Astrocyte (in vitro differentiated cells and primary cell): ENCODE data around the gene ACCSL.

Experiments used
- EZH2 ChIP-seq: IDR thresholded peaks from 2 replicates; pipeline ENCODE4 v1.6.1; 2012; ENCODE audit warnings: mild to moderate bottlenecking, low read length, inconsistent platforms; ENCODE audit not compliant: insufficient read depth
- TF ChIP-seq, protein P1 (sequence below): IDR thresholded peaks from 2 replicates; pipeline ENCODE4 v1.5.1; 2011; ENCODE audit warnings: low read depth, mild to moderate bottlenecking, inconsistent platforms, low read length, moderate library complexity; ENCODE audit not compliant: insufficient read depth

DNA sequence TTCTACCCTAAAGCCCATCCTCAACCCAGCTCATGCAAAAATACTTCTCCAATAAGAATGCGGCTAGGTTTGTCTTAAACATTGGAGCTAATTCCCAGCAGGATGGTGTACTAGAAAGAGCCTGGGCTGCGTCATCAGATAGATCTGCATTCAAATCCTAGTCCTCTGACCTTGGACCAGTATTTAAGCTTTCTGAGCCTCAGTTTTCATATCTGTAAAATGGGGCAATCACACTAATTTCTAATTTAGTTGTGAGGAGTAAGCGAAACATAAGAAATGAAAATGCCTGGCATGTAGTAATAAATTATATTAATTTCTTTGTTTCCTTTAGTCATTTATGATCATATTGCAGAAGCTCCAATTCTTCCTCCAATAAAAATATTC lies 32.2 kb upstream of the ACCSL start:
- TF ChIP-seq, protein P1, sequence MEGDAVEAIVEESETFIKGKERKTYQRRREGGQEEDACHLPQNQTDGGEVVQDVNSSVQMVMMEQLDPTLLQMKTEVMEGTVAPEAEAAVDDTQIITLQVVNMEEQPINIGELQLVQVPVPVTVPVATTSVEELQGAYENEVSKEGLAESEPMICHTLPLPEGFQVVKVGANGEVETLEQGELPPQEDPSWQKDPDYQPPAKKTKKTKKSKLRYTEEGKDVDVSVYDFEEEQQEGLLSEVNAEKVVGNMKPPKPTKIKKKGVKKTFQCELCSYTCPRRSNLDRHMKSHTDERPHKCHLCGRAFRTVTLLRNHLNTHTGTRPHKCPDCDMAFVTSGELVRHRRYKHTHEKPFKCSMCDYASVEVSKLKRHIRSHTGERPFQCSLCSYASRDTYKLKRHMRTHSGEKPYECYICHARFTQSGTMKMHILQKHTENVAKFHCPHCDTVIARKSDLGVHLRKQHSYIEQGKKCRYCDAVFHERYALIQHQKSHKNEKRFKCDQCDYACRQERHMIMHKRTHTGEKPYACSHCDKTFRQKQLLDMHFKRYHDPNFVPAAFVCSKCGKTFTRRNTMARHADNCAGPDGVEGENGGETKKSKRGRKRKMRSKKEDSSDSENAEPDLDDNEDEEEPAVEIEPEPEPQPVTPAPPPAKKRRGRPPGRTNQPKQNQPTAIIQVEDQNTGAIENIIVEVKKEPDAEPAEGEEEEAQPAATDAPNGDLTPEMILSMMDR: no peak
- TF ChIP-seq EZH2: no peak
